Body of pancreas (tissue), 4 donors: ENCODE results near the gene BRCA1. TPM values are rescaled to one million over a fixed set of nuclear protein-coding genes. Genes with fewer than 3 reads are reported as not detected.

Experiments used
- ATAC-seq: fragments of 150-250 bp; one replicate; pipeline ENCODE4 v1.9.1; 2016
- DNase-seq, 4 donors: peaks; one replicate each; pipeline ENCODE4 v3.0.0-alpha.2; 2019
- H3K27ac ChIP-seq, 4 donors: fragments of 200-600 bp; sonication (generic); 1 replicate in 3 of 4; 2 replicates in 1 of 4; pipeline versions ENCODE4 v1.5.1 to v1.6.1; 2016 to 2019; ENCODE audit warnings: mild to moderate bottlenecking in 1 of 4, mixed read lengths in 1 of 4, moderate library complexity in 1 of 4
- H3K27me3 ChIP-seq, 2 donors: fragments of 200-600 bp; sonication (generic); one replicate each; pipeline ENCODE4 v1.6.0; 2016; ENCODE audit warnings: mild to moderate bottlenecking in 1 of 2
- H3K36me3 ChIP-seq, 2 donors: fragments of 200-600 bp; sonication (generic); replicated peaks in 1 of 2; 2 replicates each; pipeline ENCODE4 v1.5.1; 2016; ENCODE audit warnings: low read depth in 2 of 2; ENCODE audit not compliant: insufficient read depth in 1 of 2
- H3K4me1 ChIP-seq: fragments of 200-600 bp; sonication (generic); one replicate; pipeline ENCODE4 v1.6.0; 2016
- H3K4me3 ChIP-seq, 2 donors: fragments of 200-600 bp; sonication (generic); 1 replicate in 1 of 2; 2 replicates in 1 of 2; pipeline ENCODE4 v1.5.1; 2016 to 2019
- H3K9me3 ChIP-seq, 3 donors: fragments of 200-600 bp; sonication (generic); 1 replicate in 2 of 3; 2 replicates in 1 of 3; pipeline ENCODE4 v1.5.1; 2016
- POLR2A ChIP-seq, 3 donors: fragments of 450-650 bp; IDR thresholded peaks; one replicate each; pipeline ENCODE4 v1.6.1; 2016; ENCODE audit warnings: antibody characterized with exemption in 3 of 3, mild to moderate bottlenecking in 2 of 3
- WGBS, 2 donors: methylation state at CpG; one replicate each; pipeline ENCODE4 v1.1.5; 2017; 5-methylcytosine and 5-hydroxymethylcytosine counted together
- intact Hi-C: fragments of 100-400 bp; cut with DNase I; formaldehyde crosslinking; loops from one replicate; pipeline ENCODE4 v1.15.1; 2023
- total RNA-seq, 2 donors: library from RNA; depleted of rRNA; stranded (reverse); fragments of >200 nt; gene quantifications; one replicate each; pipeline ENCODE4 v1.1.0, GENCODE V29; 2016
- TF ChIP-seq, protein P1 (sequence below), 7 experiments: fragments of 450-650 bp in 4 of 7; fragments of 200-600 bp in 3 of 7; sonication (generic) in 3 of 7; IDR thresholded peaks; one replicate each; pipeline ENCODE4 v1.5.1; 2016 to 2019; ENCODE audit warnings: antibody characterized with exemption in 7 of 7

The BRCA1 gene
- total RNA-seq, 2 donors from 2014 or later: 2.6 to 7.6 TPM

DNA sequence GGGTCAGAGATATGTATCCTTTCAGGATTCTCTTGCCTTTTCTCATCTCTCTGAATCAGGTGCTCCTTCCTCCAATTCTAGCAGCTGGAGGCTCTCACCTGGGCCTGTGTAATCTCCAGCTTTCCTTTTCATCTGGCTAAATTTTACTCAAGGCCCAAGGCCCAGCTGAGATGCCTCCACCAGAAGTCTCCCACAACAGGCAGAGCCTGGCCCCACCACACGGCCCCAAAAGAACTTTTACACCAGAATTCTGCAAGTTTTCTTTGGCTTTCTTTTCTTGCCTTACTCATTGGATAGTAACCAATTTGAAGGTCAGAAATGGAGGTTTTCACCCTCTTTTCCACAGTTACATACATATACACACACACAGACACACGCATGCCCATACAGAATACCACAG is 85.5 kb downstream of the BRCA1 start:
- H3K9me3 ChIP-seq: no peaks in the 10 kb centered on the region
- 79 to 89% methylated on average over 2 of the region's 2 CpGs for WGBS, 2 donors
- DNase-seq (no peak), ATAC-seq (no peak)
- intact Hi-C loops: no loop called here
- no peak for TF ChIP-seq POLR2A (IDR thresholded peaks at IDR 0.05)
- TF ChIP-seq, protein P1, sequence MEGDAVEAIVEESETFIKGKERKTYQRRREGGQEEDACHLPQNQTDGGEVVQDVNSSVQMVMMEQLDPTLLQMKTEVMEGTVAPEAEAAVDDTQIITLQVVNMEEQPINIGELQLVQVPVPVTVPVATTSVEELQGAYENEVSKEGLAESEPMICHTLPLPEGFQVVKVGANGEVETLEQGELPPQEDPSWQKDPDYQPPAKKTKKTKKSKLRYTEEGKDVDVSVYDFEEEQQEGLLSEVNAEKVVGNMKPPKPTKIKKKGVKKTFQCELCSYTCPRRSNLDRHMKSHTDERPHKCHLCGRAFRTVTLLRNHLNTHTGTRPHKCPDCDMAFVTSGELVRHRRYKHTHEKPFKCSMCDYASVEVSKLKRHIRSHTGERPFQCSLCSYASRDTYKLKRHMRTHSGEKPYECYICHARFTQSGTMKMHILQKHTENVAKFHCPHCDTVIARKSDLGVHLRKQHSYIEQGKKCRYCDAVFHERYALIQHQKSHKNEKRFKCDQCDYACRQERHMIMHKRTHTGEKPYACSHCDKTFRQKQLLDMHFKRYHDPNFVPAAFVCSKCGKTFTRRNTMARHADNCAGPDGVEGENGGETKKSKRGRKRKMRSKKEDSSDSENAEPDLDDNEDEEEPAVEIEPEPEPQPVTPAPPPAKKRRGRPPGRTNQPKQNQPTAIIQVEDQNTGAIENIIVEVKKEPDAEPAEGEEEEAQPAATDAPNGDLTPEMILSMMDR (IDR thresholded peaks at IDR 0.05): no peak
- no peaks in the 10 kb centered on the region for H3K4me1 ChIP-seq
- no peaks in the 10 kb centered on the region for H3K27me3 ChIP-seq
- no peak overlapping the region for H3K27ac ChIP-seq
- no peak overlapping the region for H3K4me3 ChIP-seq
- H3K36me3 ChIP-seq: no peaks in the 10 kb centered on the region

DNA sequence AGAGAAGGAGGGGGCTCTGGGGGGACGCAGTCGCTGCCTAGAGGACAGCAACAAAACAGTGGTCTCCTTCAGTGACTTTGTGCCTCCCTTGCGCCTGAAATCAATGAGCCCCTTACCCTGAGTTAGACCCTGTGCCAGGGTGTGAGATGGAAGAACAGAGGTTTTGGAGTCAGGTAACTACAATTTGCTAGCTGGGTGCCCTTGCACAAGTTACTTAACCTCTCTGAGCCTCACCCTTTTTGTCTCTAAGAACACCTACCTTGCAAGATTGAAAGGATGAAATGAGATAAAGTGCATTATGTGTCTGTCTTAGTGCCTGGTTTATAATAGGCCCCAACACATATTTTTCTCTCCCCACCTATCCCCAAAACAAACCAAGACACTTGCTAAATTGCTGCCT is 90.3 kb downstream of the BRCA1 start:
- Histone ChIP-seq H3K4me1 (no peaks in the 10 kb centered on the region), H3K27me3 (no peaks in the 10 kb centered on the region), H3K36me3 (no peaks in the 10 kb centered on the region), H3K9me3 (no peaks in the 10 kb centered on the region), H3K4me3 (no peak overlapping the region), H3K27ac (no peak overlapping the region)
- no peak for TF ChIP-seq POLR2A (IDR thresholded peaks at IDR 0.05)
- TF ChIP-seq, protein P1 (IDR thresholded peaks at IDR 0.05): no peak
- WGBS, 2 donors: 87 to 96% methylated on average over 3 of the region's 3 CpGs
- intact Hi-C loops: no loop called here
- DNase-seq (no peak), ATAC-seq (no peak)

DNA sequence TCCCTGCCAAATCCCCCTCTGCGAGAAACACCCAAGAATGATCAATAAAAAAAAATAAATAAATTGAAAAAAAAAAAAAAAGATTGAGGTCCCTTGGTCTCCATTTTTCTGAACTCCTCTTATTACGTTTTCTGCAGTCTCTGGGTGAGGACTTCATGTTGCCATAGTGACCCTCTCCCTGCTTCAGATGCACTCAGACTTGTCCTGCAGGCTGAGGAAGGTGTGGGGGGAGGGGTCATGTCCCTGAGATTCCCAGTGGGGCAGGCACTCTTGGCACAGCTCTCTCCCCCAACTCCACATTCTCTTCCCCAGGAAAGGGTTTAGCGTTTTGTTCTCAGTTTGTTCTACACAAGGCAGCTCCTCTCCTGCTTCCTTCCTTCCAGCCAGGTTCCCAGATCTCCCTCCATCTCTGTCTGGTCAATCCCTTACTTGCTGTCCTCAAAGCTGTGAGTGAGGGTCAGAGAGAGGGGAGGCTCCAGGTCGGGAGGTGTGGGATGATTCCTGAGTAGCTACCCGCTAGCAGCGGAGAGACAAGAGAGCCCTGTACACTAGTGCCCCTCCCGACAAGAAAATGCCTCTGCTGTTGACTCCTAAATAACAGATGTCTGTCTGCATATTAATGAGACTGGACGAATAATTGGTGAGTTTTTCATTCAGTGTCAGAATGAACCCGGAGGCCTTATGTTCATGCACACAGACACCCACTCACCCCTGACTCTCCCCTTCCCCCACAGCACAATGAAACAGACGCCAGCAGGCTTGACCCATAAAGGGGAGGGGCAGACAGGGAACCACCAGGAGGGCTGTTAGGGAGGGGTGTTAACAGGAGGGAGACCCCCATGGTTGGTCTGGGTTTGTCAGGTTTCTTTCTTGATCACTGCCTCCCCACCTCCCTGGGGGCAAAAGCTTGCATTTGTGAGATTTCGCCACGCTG is 90.9 kb downstream of the BRCA1 start:
- ATAC-seq (no peak), DNase-seq (no peak)
- Histone ChIP-seq H3K36me3 (no peaks in the 10 kb centered on the region), H3K4me1 (no peaks in the 10 kb centered on the region), H3K27me3 (no peaks in the 10 kb centered on the region), H3K9me3 (no peaks in the 10 kb centered on the region), H3K4me3 (no peak overlapping the region), H3K27ac (no peak overlapping the region)
- TF ChIP-seq, protein P1 (IDR thresholded peaks at IDR 0.05): no peak
- TF ChIP-seq POLR2A (IDR thresholded peaks at IDR 0.05): no peak
- WGBS, 2 donors: 49 to 50% methylated on average over 12 of the region's 12 CpGs
- intact Hi-C loops: no loop called here

DNA sequence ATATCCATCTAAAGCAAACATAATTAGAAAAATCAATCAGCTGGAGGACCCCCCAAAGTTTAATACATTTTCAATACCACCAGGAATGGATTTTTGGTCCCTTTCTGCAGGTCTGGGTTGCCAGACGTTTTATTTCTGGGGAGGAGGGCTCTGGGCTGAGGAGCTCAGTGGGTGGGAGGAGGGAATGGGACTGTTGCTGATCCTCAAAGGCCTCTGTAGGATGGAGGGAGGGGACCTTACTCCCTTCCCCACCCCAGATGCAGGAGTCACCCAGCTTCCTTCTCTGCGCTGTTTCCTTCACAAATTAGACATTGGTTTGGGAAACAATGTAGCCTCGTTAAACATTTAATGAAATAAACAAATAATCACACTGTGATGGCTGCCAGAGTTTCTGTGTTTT is 93.5 kb downstream of the BRCA1 start:
- intact Hi-C loops: no loop called here
- H3K27me3 ChIP-seq: no peaks in the 10 kb centered on the region
- DNase-seq: no peak
- no peak overlapping the region for H3K27ac ChIP-seq
- 62 to 76% methylated on average over 3 of the region's 3 CpGs for WGBS, 2 donors
- H3K4me3 ChIP-seq: no peak overlapping the region
- TF ChIP-seq, protein P1 (IDR thresholded peaks at IDR 0.05): no peak
- no peak for TF ChIP-seq POLR2A (IDR thresholded peaks at IDR 0.05)
- no peaks in the 10 kb centered on the region for H3K4me1 ChIP-seq
- no peak for ATAC-seq
- no peaks in the 10 kb centered on the region for H3K36me3 ChIP-seq
- H3K9me3 ChIP-seq: no peaks in the 10 kb centered on the region
